Liver (tissue), 9 donors: Measurements from ENCODE around the gene TNS4. TPM values are rescaled to one million over a fixed set of nuclear protein-coding genes. Genes with fewer than 3 reads are reported as not detected.

Experiments
- DNase-seq: peaks from one replicate; pipeline ENCODE4 v3.0.0-alpha.2; 2017; ENCODE audit warnings: low spot score
- H3K27ac ChIP-seq, 2 donors: one replicate each; pipeline ENCODE4 v1.7.0; 2013; ENCODE audit warnings: inconsistent platforms in 2 of 2, low read length in 2 of 2, control low read depth in 1 of 2, low read depth in 1 of 2, mild to moderate bottlenecking in 1 of 2
- H3K27me3 ChIP-seq, 4 donors: one replicate each; pipeline versions ENCODE4 v1.6.1 to v1.7.0; 2013; ENCODE audit warnings: low read length in 3 of 4, inconsistent platforms in 1 of 4, mild to moderate bottlenecking in 1 of 4, moderate library complexity in 1 of 4; ENCODE audit not compliant: control insufficient read depth in 4 of 4, insufficient read depth in 4 of 4
- H3K36me3 ChIP-seq, 4 donors: one replicate each; pipeline versions ENCODE4 v1.6.1 to v1.7.0; 2013; ENCODE audit warnings: low read length in 3 of 4, mild to moderate bottlenecking in 3 of 4, low read depth in 1 of 4, moderate library complexity in 1 of 4; ENCODE audit not compliant: control insufficient read depth in 4 of 4, insufficient read depth in 3 of 4
- H3K4me1 ChIP-seq, 4 donors: one replicate each; pipeline versions ENCODE4 v1.6.1 to v1.7.0; 2013; ENCODE audit warnings: low read length in 3 of 4, mild to moderate bottlenecking in 3 of 4, moderate library complexity in 1 of 4; ENCODE audit not compliant: control insufficient read depth in 4 of 4, insufficient read depth in 4 of 4
- H3K4me3 ChIP-seq, 3 donors: one replicate each; pipeline versions ENCODE4 v1.6.1 to v1.7.0; 2013; ENCODE audit warnings: low read length in 3 of 3, control low read depth in 1 of 3, low read depth in 1 of 3, mild to moderate bottlenecking in 1 of 3
- H3K9ac ChIP-seq, 2 donors: one replicate each; pipeline ENCODE4 v1.7.0; 2013; ENCODE audit warnings: low read length in 2 of 2, mild to moderate bottlenecking in 2 of 2, moderate library complexity in 2 of 2, control low read depth in 1 of 2, low read depth in 1 of 2
- H3K9me3 ChIP-seq, 4 donors: one replicate each; pipeline versions ENCODE4 v1.6.1 to v1.7.0; 2013; ENCODE audit warnings: low read length in 3 of 4; ENCODE audit not compliant: control insufficient read depth in 4 of 4
- ATF3 ChIP-seq: IDR thresholded peaks from 2 replicates; pipeline ENCODE4 v1.6.1; 2016; ENCODE audit warnings: antibody characterized with exemption
- EGR1 ChIP-seq, 2 donors: IDR thresholded peaks; 2 replicates each; pipeline ENCODE4 v1.6.1; 2016 to 2018; ENCODE audit warnings: antibody characterized with exemption in 2 of 2, low read depth in 2 of 2
- FOXA1 ChIP-seq: IDR thresholded peaks from 2 replicates; pipeline ENCODE4 v1.6.1; 2016; ENCODE audit warnings: antibody characterized with exemption
- FOXA2 ChIP-seq: IDR thresholded peaks from 2 replicates; pipeline ENCODE4 v1.6.1; 2016; ENCODE audit warnings: antibody characterized with exemption
- GABPA ChIP-seq, 2 donors: IDR thresholded peaks in 1 of 2; conservative IDR thresholded peaks in 1 of 2; 2 replicates each; pipeline ENCODE4 v1.6.1; 2016; ENCODE audit warnings: antibody characterized with exemption in 2 of 2, mild to moderate bottlenecking in 1 of 2, moderate library complexity in 1 of 2
- HNF4A ChIP-seq, 2 donors: conservative IDR thresholded peaks; 2 replicates each; pipeline ENCODE4 v1.6.1; 2016; ENCODE audit warnings: antibody characterized with exemption in 2 of 2, mild to moderate bottlenecking in 2 of 2
- HNF4G ChIP-seq: IDR thresholded peaks from 2 replicates; pipeline ENCODE4 v1.6.1; 2016; ENCODE audit warnings: antibody characterized with exemption
- JUND ChIP-seq, 2 donors: IDR thresholded peaks; 2 replicates each; pipeline ENCODE4 v1.6.1; 2016; ENCODE audit warnings: antibody characterized with exemption in 2 of 2
- MAX ChIP-seq: IDR thresholded peaks from 2 replicates; pipeline ENCODE4 v1.6.1; 2016; ENCODE audit warnings: antibody characterized with exemption
- NR2F2 ChIP-seq: IDR thresholded peaks from 2 replicates; pipeline ENCODE4 v1.6.1; 2016; ENCODE audit warnings: antibody characterized with exemption
- RAD21 ChIP-seq, 2 donors: IDR thresholded peaks; 2 replicates each; pipeline ENCODE4 v1.6.1; 2016; ENCODE audit warnings: antibody characterized with exemption in 2 of 2, mild to moderate bottlenecking in 2 of 2
- REST ChIP-seq: IDR thresholded peaks from 2 replicates; pipeline ENCODE4 v1.6.1; 2016; ENCODE audit warnings: antibody characterized with exemption, mild to moderate bottlenecking
- RXRA ChIP-seq, 2 donors: IDR thresholded peaks; 2 replicates each; pipeline ENCODE4 v1.6.1; 2017 to 2018; ENCODE audit warnings: antibody characterized with exemption in 2 of 2, mild to moderate bottlenecking in 1 of 2
- SP1 ChIP-seq: IDR thresholded peaks from 2 replicates; pipeline ENCODE4 v1.6.1; 2018; ENCODE audit warnings: antibody characterized with exemption, mild to moderate bottlenecking
- TAF1 ChIP-seq: conservative IDR thresholded peaks from 2 replicates; pipeline ENCODE4 v1.6.1; 2016; ENCODE audit warnings: antibody characterized with exemption, mild to moderate bottlenecking
- YY1 ChIP-seq: IDR thresholded peaks from 2 replicates; pipeline ENCODE4 v1.6.1; 2016; ENCODE audit warnings: antibody characterized with exemption, mild to moderate bottlenecking
- WGBS: extraction: QIAGEN DNeasy Blood & Tissue Kit; methylation state at CpG from one replicate; pipeline ENCODE4 v1.1.7; 2013; 5-methylcytosine and 5-hydroxymethylcytosine counted together
- polyA plus RNA-seq, 2 donors: library from polyadenylated mRNA; stranded (reverse) in 1 of 2; unstranded in 1 of 2; fragments of 200-250 nt in 1 of 2; fragments of >200 nt in 1 of 2; fragmentation: Nextera tagmentation in 1 of 2; extraction: Ambion mirVana in 1 of 2; gene quantifications; one replicate each; pipeline versions ENCODE4 v1.2.1 to v1.2.3, GENCODE V29; 2013 to 2015
- total RNA-seq, 2 donors: library from RNA; depleted of rRNA; stranded (reverse); fragments of >200 nt; gene quantifications; one replicate each; pipeline ENCODE4 v1.2.3, GENCODE V29; 2014
- TF ChIP-seq, protein P1 (sequence below): IDR thresholded peaks from 2 replicates; pipeline ENCODE4 v1.6.1; 2016; ENCODE audit warnings: antibody characterized with exemption
- TF ChIP-seq, protein P2 (sequence below): fragments of 150-350 bp; IDR thresholded peaks from 2 replicates; pipeline ENCODE4 v1.5.1; 2017; ENCODE audit warnings: improper control_type of control experiment, low read depth, low read length; ENCODE audit not compliant: missing input control
- donor health status: healthy.
- donor health status: healthy.
- donor health status: healthy.
- donor health status: healthy.
- donor health status: healthy.

Gene TNS4
- total and polyA plus RNA-seq, 4 donors: 0.08 TPM; not detected in 3

- H3K4me1 ChIP-seq: peaks cover 27 to 65% (median 46%) of the 10 kb centered on the region in 4 donors
- TF ChIP-seq, protein P1, sequence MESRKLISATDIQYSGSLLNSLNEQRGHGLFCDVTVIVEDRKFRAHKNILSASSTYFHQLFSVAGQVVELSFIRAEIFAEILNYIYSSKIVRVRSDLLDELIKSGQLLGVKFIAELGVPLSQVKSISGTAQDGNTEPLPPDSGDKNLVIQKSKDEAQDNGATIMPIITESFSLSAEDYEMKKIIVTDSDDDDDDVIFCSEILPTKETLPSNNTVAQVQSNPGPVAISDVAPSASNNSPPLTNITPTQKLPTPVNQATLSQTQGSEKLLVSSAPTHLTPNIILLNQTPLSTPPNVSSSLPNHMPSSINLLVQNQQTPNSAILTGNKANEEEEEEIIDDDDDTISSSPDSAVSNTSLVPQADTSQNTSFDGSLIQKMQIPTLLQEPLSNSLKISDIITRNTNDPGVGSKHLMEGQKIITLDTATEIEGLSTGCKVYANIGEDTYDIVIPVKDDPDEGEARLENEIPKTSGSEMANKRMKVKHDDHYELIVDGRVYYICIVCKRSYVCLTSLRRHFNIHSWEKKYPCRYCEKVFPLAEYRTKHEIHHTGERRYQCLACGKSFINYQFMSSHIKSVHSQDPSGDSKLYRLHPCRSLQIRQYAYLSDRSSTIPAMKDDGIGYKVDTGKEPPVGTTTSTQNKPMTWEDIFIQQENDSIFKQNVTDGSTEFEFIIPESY: peak; percentile 61
- TF ChIP-seq TAF1: peak; percentile 71
- TF ChIP-seq SP1: peak; percentile 97
- TF ChIP-seq NR2F2: peak; percentile 99
- peak; percentile 61 to 78 for TF ChIP-seq HNF4A (conservative IDR thresholded peaks at IDR 0.05)
- peak in 1 of 2 donors; percentile 83 for TF ChIP-seq EGR1 (IDR thresholded peaks at IDR 0.05; ENCODE audit: low read depth in 2 of 2)
- TF ChIP-seq FOXA2: peak; percentile 77
- peak; percentile 84 for TF ChIP-seq REST
- TF ChIP-seq RXRA (IDR thresholded peaks at IDR 0.05): peak; percentile 97 to 98
- peak; percentile 33 to 38 for TF ChIP-seq RAD21 (IDR thresholded peaks at IDR 0.05)
- TF ChIP-seq JUND (IDR thresholded peaks at IDR 0.05): peak; percentile 81 to 90
- TF ChIP-seq FOXA1: peak; percentile 42
- peak; percentile 96 for TF ChIP-seq MAX
- TF ChIP-seq, protein P2, sequence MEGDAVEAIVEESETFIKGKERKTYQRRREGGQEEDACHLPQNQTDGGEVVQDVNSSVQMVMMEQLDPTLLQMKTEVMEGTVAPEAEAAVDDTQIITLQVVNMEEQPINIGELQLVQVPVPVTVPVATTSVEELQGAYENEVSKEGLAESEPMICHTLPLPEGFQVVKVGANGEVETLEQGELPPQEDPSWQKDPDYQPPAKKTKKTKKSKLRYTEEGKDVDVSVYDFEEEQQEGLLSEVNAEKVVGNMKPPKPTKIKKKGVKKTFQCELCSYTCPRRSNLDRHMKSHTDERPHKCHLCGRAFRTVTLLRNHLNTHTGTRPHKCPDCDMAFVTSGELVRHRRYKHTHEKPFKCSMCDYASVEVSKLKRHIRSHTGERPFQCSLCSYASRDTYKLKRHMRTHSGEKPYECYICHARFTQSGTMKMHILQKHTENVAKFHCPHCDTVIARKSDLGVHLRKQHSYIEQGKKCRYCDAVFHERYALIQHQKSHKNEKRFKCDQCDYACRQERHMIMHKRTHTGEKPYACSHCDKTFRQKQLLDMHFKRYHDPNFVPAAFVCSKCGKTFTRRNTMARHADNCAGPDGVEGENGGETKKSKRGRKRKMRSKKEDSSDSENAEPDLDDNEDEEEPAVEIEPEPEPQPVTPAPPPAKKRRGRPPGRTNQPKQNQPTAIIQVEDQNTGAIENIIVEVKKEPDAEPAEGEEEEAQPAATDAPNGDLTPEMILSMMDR: no peak
- peak in 1 of 2 donors; percentile 39 for TF ChIP-seq GABPA (IDR thresholded peaks at IDR 0.05 in 1 of 2, conservative IDR thresholded peaks at IDR 0.05 in 1 of 2)
- peak; percentile 92 for TF ChIP-seq YY1
- TF ChIP-seq ATF3: peak; percentile 88
- peak; percentile 54 for TF ChIP-seq HNF4G
Measured at GRCh38 chr17:40542558-40543411, 41.4 kb upstream of the TNS4 start.

More at GRCh38 chr17:40542558-40543411, 41.4 kb upstream of the TNS4 start:
- Histone ChIP-seq H3K27me3 (no peaks in the 10 kb centered on the region), H3K9ac (peak overlapping the region in 1 of 2 donors; percentile 55), H3K4me3 (no peak overlapping the region), H3K9me3 (no peaks in the 10 kb centered on the region), H3K36me3 (no peaks in the 10 kb centered on the region), H3K27ac (peak overlapping the region; percentile 93 to 94)
- 32% methylated on average over 14 of the region's 14 CpGs for WGBS
- no peak for DNase-seq
